ENCODE data around the gene MECR. TPM values are rescaled to one million over a fixed set of nuclear protein-coding genes. Genes with fewer than 3 reads are reported as not detected.
"Not testable (repeated sequence)": the region's sequence is repeated elsewhere in the genome, so short reads cannot be mapped to it uniquely, and the experiment has no call there.

Gene MECR
- total RNA-seq, 1 donor from 2014 or later = 17.0 TPM

DNA sequence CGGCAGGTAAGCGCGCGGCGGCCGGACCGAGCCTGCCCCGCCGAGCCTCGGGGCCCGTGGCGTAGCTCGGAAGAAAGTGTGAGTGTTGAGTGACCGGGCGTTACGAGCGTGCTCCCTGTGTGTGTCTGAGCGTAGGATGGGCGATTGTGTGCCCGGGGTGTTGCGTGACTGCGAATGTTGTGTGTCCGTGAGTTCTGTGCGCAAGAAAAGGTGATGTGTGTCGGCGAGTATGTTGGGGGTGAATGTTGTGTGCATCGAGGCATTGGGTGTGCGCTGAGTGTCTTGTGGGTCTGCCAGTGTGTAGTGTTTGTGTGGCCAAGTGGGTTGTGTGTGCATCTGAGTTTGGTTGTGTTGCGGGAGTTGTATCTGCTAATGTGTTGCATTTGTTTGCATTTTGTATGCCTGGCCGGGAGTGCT is 6.0 kb upstream of the MECR start:
- intact Hi-C loops (cut with micrococcal nuclease) = loop anchor here (1.0 to 10.0 kb wide), 7 partner anchors 216 to 1548 kb away; no protein-coding TSS in a partner anchor

DNA sequence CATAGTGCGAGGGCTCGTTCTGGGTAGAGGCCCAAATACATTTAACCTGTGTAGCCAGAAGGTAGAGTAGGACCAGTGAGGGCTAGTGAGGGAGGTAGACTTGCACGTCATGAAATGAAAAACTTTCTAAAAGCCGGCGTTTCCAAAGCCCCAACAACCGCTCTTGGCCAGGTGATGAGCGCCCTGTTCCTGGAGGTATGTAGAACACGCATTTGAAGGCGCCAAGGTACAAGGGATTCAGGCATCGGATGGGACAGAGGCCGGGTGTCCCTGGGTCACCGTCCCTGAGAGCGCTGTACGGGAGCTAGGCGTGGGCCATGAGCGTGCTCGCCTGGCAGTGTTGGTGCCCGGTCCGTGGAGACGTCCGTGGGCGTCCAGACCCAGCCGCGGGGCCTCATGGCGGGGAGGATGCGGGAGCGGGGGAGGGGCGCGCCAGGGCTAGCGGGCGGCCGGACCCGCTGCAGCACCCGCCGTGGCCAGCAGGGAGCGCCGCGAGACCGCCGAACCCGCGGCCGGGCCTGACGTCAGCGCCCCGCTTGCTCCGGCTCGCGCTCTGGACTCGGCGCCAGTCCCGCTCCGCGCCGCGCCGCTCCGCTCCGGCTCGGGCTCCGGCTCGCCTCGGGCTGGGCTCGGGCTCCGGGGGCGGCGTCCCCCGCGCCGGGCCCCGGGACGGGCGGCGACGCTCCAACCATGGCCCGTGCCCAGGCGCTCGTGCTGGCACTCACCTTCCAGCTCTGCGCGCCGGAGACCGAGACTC is 5.4 kb upstream of the MECR start, which contains the start of gene PTPRU:
Gene PTPRU, plus strand, starts transcription at position 568 of the 757 bp plus-strand sequence. Its CDS starts 123 bp downstream, at position 691.
- intact Hi-C loops (cut with micrococcal nuclease) = loop anchor here (1.0 to 10.0 kb wide), 7 partner anchors 217 to 1549 kb away; no protein-coding TSS in a partner anchor

DNA sequence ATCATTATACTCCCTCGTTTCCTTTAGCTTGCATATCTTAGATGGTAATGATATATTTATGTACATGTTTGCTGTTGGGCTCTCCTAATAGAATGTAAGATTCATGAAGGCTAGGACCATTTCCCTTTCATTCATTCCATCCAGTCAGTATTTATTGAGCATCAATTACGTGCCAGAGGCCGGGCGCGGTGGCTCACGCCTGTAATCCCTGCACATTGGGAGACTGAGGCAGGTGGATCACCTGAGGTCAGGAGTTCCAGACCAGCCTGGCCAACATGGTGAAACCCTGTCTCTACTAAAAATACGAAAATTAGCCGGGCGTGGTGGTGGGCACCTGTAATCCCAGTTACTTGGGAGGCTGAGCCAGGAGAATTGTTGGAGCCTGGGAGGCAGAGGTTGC is 4.1 kb upstream of the MECR start:
- intact Hi-C loops (cut with micrococcal nuclease) = loop anchor here (10.0 kb wide), 3 partner anchors 280 to 1550 kb away; no protein-coding TSS in a partner anchor

GRCh38 chr1:29234471-29234870 is 3.7 kb upstream of the MECR start:
- intact Hi-C loops (cut with micrococcal nuclease) = loop anchor here (10.0 kb wide), 3 partner anchors 280 to 1550 kb away; no protein-coding TSS in a partner anchor

GRCh38 chr1:29233693-29234092 is 3.0 kb upstream of the MECR start:
- intact Hi-C loops (cut with micrococcal nuclease) = loop anchor here (10.0 kb wide), 3 partner anchors 281 to 1551 kb away; no protein-coding TSS in a partner anchor

DNA sequence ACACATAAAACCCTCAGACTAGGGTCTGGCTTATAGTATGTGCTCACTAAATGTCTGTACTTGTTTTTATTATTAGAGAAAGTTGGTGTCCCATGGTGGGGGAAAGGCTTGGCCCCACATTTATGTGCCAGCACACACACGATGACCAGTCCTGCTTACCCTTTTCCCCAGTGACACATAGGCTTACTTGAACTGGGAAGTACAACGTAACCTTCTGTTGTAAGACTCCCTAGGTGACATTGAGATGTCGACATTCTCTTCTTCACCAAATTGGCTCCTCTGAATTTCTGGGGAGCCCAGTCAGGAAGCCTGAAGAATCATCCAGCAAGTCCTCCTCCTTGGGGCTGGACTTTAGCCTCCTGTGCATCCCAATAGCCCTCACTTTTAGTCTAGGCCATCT is 1.7 kb upstream of the MECR start:
- intact Hi-C loops (cut with micrococcal nuclease) = loop anchor here (10.0 kb wide), 3 partner anchors 282 to 1552 kb away; no protein-coding TSS in a partner anchor

DNA sequence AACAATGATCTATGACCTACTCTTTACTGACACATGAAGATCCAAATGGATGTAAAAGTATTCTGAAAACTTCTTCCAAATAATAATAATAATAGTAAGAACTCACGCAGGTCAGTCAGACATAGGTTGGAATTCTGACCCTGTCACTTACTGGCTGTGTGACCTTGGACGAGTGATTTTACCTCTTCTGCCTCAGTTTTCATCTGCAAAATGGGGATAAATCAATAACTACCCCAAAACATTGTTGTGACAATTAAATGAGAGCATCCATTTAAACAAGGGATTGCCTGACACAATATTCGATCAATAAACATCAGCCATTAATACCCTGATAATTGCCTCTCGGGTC is 556 bp downstream of the MECR start:
- intact Hi-C loops (cut with micrococcal nuclease) = loop anchor here (1.0 to 10.0 kb wide), 7 partner anchors 49 to 1555 kb away; partner anchors contain the start of gene SRSF4

GRCh38 chr1:29227511-29227910 is 3.2 kb downstream of the MECR start:
- intact Hi-C loops (cut with micrococcal nuclease) = no loop called here

GRCh38 chr1:29225361-29225760 is 5.4 kb downstream of the MECR start:
- intact Hi-C loops (cut with micrococcal nuclease) = no loop called here

- intact Hi-C loops (cut with micrococcal nuclease) = no loop called here
Observed at GRCh38 chr1:29224356-29224837, 6.3 kb downstream of the MECR start.

DNA sequence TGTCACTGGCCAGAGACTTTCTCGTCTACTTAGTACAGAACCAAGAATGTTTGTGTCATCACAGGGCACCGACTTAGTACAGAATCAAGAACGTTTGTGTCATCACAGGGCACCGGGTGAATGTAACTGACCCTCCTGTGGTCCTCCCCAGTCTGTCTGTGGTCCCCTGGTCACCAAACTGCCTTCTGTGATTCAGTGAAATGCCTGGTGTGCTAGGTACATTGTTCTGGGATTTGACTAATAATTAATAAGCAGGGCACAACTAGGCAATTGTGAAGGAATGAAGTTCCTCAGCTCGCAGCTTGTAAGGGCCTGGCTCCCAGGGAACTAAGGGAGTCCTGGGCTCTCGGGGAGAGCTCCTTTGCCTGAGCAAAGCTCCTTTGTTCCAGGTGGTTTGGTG is 7.2 kb downstream of the MECR start:
- intact Hi-C loops (cut with micrococcal nuclease) = no loop called here

GRCh38 chr1:29222686-29223085 is 8.0 kb downstream of the MECR start:
- intact Hi-C loops (cut with micrococcal nuclease) = no loop called here

- intact Hi-C loops (cut with micrococcal nuclease) = not testable (repeated sequence)
Observed at GRCh38 chr1:29222260-29222659, 8.5 kb downstream of the MECR start.

DNA sequence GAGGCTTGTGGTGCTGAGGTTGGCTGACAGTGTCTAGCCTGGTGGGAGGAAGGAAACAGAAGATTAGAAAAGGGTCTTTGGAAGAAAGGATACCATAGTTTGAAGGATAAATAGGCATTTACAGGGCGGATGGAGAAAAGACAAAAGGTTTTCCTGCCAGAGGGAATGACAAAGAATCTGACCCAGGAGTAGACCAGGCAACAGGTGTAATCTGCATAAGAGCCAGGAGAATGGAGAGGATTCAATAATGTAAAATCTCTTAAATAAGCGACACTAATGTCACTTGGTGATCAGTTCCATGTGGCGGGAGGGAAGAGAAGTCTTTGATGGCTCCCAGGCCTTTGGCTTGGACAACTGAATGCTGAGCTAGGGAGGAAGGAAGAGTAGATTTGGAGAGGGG is 9.4 kb downstream of the MECR start:
- intact Hi-C loops (cut with micrococcal nuclease) = no loop called here

- intact Hi-C loops (cut with micrococcal nuclease) = no loop called here
Observed at GRCh38 chr1:29218223-29218622, 12.5 kb downstream of the MECR start.

DNA sequence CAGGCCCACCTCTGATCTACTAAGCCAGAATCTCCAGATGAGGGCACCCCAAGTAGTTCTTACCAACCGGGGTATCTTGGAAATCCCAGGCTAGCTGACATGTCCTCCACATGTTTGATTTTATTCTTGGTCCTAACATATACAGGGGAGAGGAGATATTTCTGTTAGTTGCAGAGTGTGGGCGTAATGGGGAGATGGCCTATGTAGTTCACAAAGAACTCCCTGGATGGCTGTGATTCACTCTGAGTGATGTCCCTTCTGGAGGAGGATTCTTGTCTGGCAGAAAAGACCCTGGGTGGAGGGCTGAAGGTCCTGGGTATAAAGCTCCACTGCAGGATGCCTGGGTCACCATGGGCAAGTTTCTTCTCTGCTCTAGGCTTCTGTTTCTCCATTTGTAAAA is 13.1 kb downstream of the MECR start:
- intact Hi-C loops (cut with micrococcal nuclease) = no loop called here

GRCh38 chr1:29213055-29213454 is 17.7 kb downstream of the MECR start:
- intact Hi-C loops (cut with micrococcal nuclease) = no loop called here

- intact Hi-C loops (cut with micrococcal nuclease) = no loop called here
Observed at GRCh38 chr1:29211086-29212030, 19.4 kb downstream of the MECR start.

GRCh38 chr1:29210278-29211085 is 20.3 kb downstream of the MECR start:
- intact Hi-C loops (cut with micrococcal nuclease) = no loop called here

DNA sequence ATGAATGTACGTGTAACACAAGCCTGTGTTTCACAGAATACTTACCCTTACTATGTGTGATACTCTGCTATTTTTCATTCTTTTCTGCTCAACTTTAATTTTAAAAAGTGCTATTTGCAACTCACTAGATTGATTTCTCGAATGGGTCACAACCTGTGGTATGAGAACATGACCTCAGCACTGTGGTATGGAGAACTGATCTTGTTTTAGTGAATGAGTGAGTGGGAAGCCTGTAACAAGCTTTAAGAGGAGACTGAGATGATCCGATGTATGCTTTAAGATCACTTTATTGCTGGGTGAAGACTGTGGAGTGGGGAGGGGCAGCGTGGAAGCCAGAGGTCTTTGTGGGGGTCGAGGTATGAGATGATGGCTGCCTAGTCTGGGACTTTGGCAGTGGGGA is 21.6 kb downstream of the MECR start:
- intact Hi-C loops (cut with micrococcal nuclease) = no loop called here

GRCh38 chr1:29208442-29208841 is 22.3 kb downstream of the MECR start:
- intact Hi-C loops (cut with micrococcal nuclease) = no loop called here

Data from T-helper 1 cell treated with Interleukin-12 subunit alpha and Interleukin-12 subunit beta and Interleukin-4 antibody, amounts not matched to agents 30 ng/mL and 1 ng/mL, for 36 hours (primary cell).